Astrocyte (in vitro differentiated cells and primary cell): Measurements from ENCODE around the gene NSFL1C.

ENCODE experiments used
- EZH2 ChIP-seq: IDR thresholded peaks from 2 replicates; pipeline ENCODE4 v1.6.1; 2012; ENCODE audit warnings: mild to moderate bottlenecking, low read length, inconsistent platforms; ENCODE audit not compliant: insufficient read depth
- TF ChIP-seq, protein P1 (sequence below): IDR thresholded peaks from 2 replicates; pipeline ENCODE4 v1.5.1; 2011; ENCODE audit warnings: low read depth, mild to moderate bottlenecking, inconsistent platforms, low read length, moderate library complexity; ENCODE audit not compliant: insufficient read depth

DNA sequence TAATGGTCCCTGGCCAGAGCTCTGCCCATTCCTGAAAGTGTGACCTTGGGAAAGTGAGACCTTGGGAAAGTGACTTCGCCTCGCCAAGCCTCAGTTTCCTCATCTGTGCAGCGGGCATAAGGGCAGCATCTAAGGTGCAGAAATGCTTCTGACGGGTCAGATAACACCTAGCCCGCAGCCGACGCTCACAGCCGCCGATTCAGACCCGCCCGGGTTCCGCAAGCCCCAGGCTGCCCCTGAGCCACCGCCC, 74.3 kb downstream of the NSFL1C start:
- TF ChIP-seq, protein P1, sequence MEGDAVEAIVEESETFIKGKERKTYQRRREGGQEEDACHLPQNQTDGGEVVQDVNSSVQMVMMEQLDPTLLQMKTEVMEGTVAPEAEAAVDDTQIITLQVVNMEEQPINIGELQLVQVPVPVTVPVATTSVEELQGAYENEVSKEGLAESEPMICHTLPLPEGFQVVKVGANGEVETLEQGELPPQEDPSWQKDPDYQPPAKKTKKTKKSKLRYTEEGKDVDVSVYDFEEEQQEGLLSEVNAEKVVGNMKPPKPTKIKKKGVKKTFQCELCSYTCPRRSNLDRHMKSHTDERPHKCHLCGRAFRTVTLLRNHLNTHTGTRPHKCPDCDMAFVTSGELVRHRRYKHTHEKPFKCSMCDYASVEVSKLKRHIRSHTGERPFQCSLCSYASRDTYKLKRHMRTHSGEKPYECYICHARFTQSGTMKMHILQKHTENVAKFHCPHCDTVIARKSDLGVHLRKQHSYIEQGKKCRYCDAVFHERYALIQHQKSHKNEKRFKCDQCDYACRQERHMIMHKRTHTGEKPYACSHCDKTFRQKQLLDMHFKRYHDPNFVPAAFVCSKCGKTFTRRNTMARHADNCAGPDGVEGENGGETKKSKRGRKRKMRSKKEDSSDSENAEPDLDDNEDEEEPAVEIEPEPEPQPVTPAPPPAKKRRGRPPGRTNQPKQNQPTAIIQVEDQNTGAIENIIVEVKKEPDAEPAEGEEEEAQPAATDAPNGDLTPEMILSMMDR = no peak
- no peak for TF ChIP-seq EZH2
